ENCODE measurements around the gene FYN. TPM values are rescaled to one million over a fixed set of nuclear protein-coding genes. Genes with fewer than 3 reads are reported as not detected.
A peak's percentile ranks its signal among the peaks of the same experiment; 100 is the strongest.

Gene FYN
- total and polyA plus RNA-seq, 2 of the 13 experiments (the other 11 are each of a cell fraction or from before 2014, with no cell fraction given): 15.5 to 24.6 TPM

- TF ChIP-seq SALL2 (CRISPR knock-in tag; IDR thresholded peaks at IDR 0.05) (no peak), ZNF138 (CRISPR knock-in tag; IDR thresholded peaks at IDR 0.05; ENCODE audit: low read depth) (no peak), CBX5 (CRISPR knock-in tag; IDR thresholded peaks at IDR 0.05; ENCODE audit: borderline replicate concordance) (peak; percentile 32; the same call in 1 of the 2 replicates), YEATS4 (CRISPR knock-in tag; IDR thresholded peaks at IDR 0.05; ENCODE audit: borderline replicate concordance) (no peak), YY1 (IDR thresholded peaks at IDR 0.05; ENCODE audit: insufficient read depth, insufficient replicate concordance, low read depth, low read length) (peak; percentile 15), ZNF546 (CRISPR knock-in tag; conservative IDR thresholded peaks at IDR 0.05) (no peak), ZIK1 (CRISPR knock-in tag; IDR thresholded peaks at IDR 0.05; ENCODE audit: borderline replicate concordance, low read depth) (no peak), HNF4A (CRISPR knock-in tag; IDR thresholded peaks at IDR 0.05) (no peak), MLLT10 (CRISPR knock-in tag; IDR thresholded peaks at IDR 0.05) (no peak), RARG (CRISPR knock-in tag; IDR thresholded peaks at IDR 0.05; ENCODE audit: low read depth) (no peak), NR0B2 (CRISPR knock-in tag; IDR thresholded peaks at IDR 0.05) (no peak; the same call in none of the 2 replicates), TFDP1 (CRISPR knock-in tag; IDR thresholded peaks at IDR 0.05; ENCODE audit: borderline replicate concordance) (peak; percentile 76; the same call in 1 of the 2 replicates), HIC2 (CRISPR knock-in tag; IDR thresholded peaks at IDR 0.05; ENCODE audit: low read depth) (no peak), ZNF20 (CRISPR knock-in tag; IDR thresholded peaks at IDR 0.05) (no peak), ZMYM2 (CRISPR knock-in tag; IDR thresholded peaks at IDR 0.05) (no peak), JARID2 (CRISPR knock-in tag; IDR thresholded peaks at IDR 0.05; ENCODE audit: insufficient replicate concordance) (no peak), DRAP1 (CRISPR knock-in tag; IDR thresholded peaks at IDR 0.05) (peak; percentile 69; the same call in 1 of the 2 replicates), AGO2 (optimal IDR thresholded peaks at IDR 0.05; ENCODE audit: low read depth, low read length) (no peak), SRY (CRISPR knock-in tag; IDR thresholded peaks at IDR 0.05) (no peak; the same call in 1 of the 2 replicates), ARNTL (CRISPR knock-in tag; IDR thresholded peaks at IDR 0.05) (no peak), SKIL (CRISPR knock-in tag; IDR thresholded peaks at IDR 0.05; ENCODE audit: borderline replicate concordance) (no peak), ZNF317 (CRISPR knock-in tag; IDR thresholded peaks at IDR 0.05) (no peak)
Measured at GRCh38 chr6:111873178-111874024, at the start of gene FYN (continued).

Data from HepG2 (cell line).